Ascending aorta (tissue), 2 donors: ENCODE results near the gene EFCAB9. TPM values are rescaled to one million over a fixed set of nuclear protein-coding genes. Genes with fewer than 3 reads are reported as not detected.

ENCODE experiments used
- DNase-seq, 2 donors: peaks; one replicate each; pipeline ENCODE4 v3.0.0-alpha.2; 2019; ENCODE audit warnings: low spot score in 2 of 2
- H3K27ac ChIP-seq, 2 donors: fragments of 200-600 bp; sonication (generic); one replicate each; pipeline ENCODE4 v1.5.1; 2016 to 2017; ENCODE audit warnings: mild to moderate bottlenecking in 1 of 2
- H3K27me3 ChIP-seq: fragments of 200-600 bp; sonication (generic); one replicate; pipeline ENCODE4 v1.5.1; 2017
- H3K36me3 ChIP-seq, 2 donors: fragments of 200-600 bp; sonication (generic); one replicate each; pipeline ENCODE4 v1.5.1; 2016
- H3K4me1 ChIP-seq, 2 donors: fragments of 200-600 bp; sonication (generic); one replicate each; pipeline ENCODE4 v1.5.1; 2016 to 2017; ENCODE audit warnings: mild to moderate bottlenecking in 1 of 2
- H3K4me3 ChIP-seq, 2 donors: fragments of 200-600 bp; sonication (generic); one replicate each; pipeline ENCODE4 v1.5.1; 2016 to 2017; ENCODE audit warnings: mild to moderate bottlenecking in 1 of 2
- H3K9me3 ChIP-seq, 2 donors: fragments of 200-600 bp; sonication (generic); one replicate each; pipeline ENCODE4 v1.5.1; 2016
- CTCF ChIP-seq, 3 experiments: fragments of 200-600 bp in 2 of 3; fragments of 450-650 bp in 1 of 3; sonication (generic) in 2 of 3; IDR thresholded peaks; one replicate each; pipeline ENCODE4 v1.5.1; 2016 to 2019; ENCODE audit warnings: antibody characterized with exemption in 3 of 3, mild to moderate bottlenecking in 1 of 3, moderate library complexity in 1 of 3
- intact Hi-C: fragments of 100-400 bp; cut with DNase I; formaldehyde crosslinking; loops from one replicate; pipeline ENCODE4 v1.15.1; 2023
- total RNA-seq: library from RNA; depleted of rRNA; stranded (reverse); fragments of >200 nt; gene quantifications from one replicate; pipeline ENCODE4 v1.1.0, GENCODE V29; 2016

Gene EFCAB9
- total RNA-seq, 1 donor from 2014 or later = not detected

- no peak overlapping the region for H3K27ac ChIP-seq
- no peaks in the 10 kb centered on the region for H3K4me1 ChIP-seq
- H3K9me3 ChIP-seq = no peaks in the 10 kb centered on the region
- peaks cover 5 to 21% of the 10 kb centered on the region in 2 donors for H3K36me3 ChIP-seq
- DNase-seq = no peak
- no peaks in the 10 kb centered on the region for H3K27me3 ChIP-seq
- intact Hi-C loops = no loop called here
- no peak overlapping the region for H3K4me3 ChIP-seq
- TF ChIP-seq CTCF (IDR thresholded peaks at IDR 0.05) = no peak
These were observed 17.7 kb downstream of the EFCAB9 start for GRCh38 chr5:172211676-172212075.

GRCh38 chr5:172213126-172213525, 19.2 kb downstream of the EFCAB9 start:
- DNase-seq = no peak
- intact Hi-C loops = no loop called here
- Histone ChIP-seq H3K27me3 (no peaks in the 10 kb centered on the region), H3K9me3 (no peaks in the 10 kb centered on the region), H3K27ac (no peak overlapping the region), H3K4me1 (no peaks in the 10 kb centered on the region), H3K36me3 (peaks cover 5 to 21% of the 10 kb centered on the region in 2 donors), H3K4me3 (no peak overlapping the region)
- TF ChIP-seq CTCF (IDR thresholded peaks at IDR 0.05) = no peak

GRCh38 chr5:172216345-172216744, 22.4 kb downstream of the EFCAB9 start:
- Histone ChIP-seq H3K27me3 (no peaks in the 10 kb centered on the region), H3K4me1 (no peaks in the 10 kb centered on the region), H3K36me3 (peaks cover 14 to 24% of the 10 kb centered on the region in 2 donors), H3K9me3 (no peaks in the 10 kb centered on the region), H3K4me3 (no peak overlapping the region), H3K27ac (no peak overlapping the region)
- DNase-seq = no peak
- TF ChIP-seq CTCF (IDR thresholded peaks at IDR 0.05) = no peak
- intact Hi-C loops = no loop called here

- DNase-seq = no peak
- no peaks in the 10 kb centered on the region for H3K9me3 ChIP-seq
- H3K4me3 ChIP-seq = no peak overlapping the region
- intact Hi-C loops = no loop called here
- peaks cover 9 to 19% of the 10 kb centered on the region in 2 donors for H3K36me3 ChIP-seq
- TF ChIP-seq CTCF (IDR thresholded peaks at IDR 0.05) = no peak
- no peaks in the 10 kb centered on the region for H3K4me1 ChIP-seq
- H3K27me3 ChIP-seq = no peaks in the 10 kb centered on the region
- no peak overlapping the region for H3K27ac ChIP-seq
These were observed 25.3 kb downstream of the EFCAB9 start for GRCh38 chr5:172219296-172219695.

- intact Hi-C loops = no loop called here
- H3K9me3 ChIP-seq = no peaks in the 10 kb centered on the region
- no peaks in the 10 kb centered on the region for H3K27me3 ChIP-seq
- H3K36me3 ChIP-seq = peaks cover 7 to 21% of the 10 kb centered on the region in 2 donors
- no peak for TF ChIP-seq CTCF (IDR thresholded peaks at IDR 0.05)
- no peak overlapping the region for H3K4me3 ChIP-seq
- DNase-seq = no peak
- no peaks in the 10 kb centered on the region for H3K4me1 ChIP-seq
- no peak overlapping the region for H3K27ac ChIP-seq
These were observed 30.2 kb downstream of the EFCAB9 start for GRCh38 chr5:172223901-172224873.
